HepG2 (cell line): ENCODE results near the gene PXK. TPM values are rescaled to one million over a fixed set of nuclear protein-coding genes. Genes with fewer than 3 reads are reported as not detected.

Experiments used
- ATAC-seq: fragments of 200-7000 bp; cut with Tn5 transposase; 3 replicates; pipeline ENCODE4 v1.9.1; 2020; ENCODE audit warnings: mild to moderate bottlenecking, moderate library complexity
- BruUV-seq: library from RNA; stranded (reverse); fragments of 400-500 nt; replicated peaks from 2 replicates; lab custom pipeline; 2021; lab: Mats Ljungman, UMichigan
- CTCF ChIA-PET: fragments of 300-600 bp; formaldehyde crosslinking; extraction: SDS; loops from one replicate; lab custom pipeline; 2021; ENCODE audit warnings: low total read pairs, inconsistent platforms, low intra/inter-chr PET ratio; lab: Yijun Ruan, JAX
- POLR2A ChIA-PET: fragments of 350-600 bp; sonication (Branson Sonifier 250); formaldehyde crosslinking; loops from one replicate; lab custom pipeline; 2020; ENCODE audit warnings: antibody characterized with exemption, inconsistent platforms; lab: Yijun Ruan, JAX
- DNase-seq: peaks from one replicate; pipeline ENCODE4 v3.0.0-alpha.2; 2015; ENCODE audit warnings: low spot score
- FAIRE-seq: peaks from 3 replicates; lab custom pipeline; 2011; peaks lifted over from hg19 to GRCh38; lab: Jason Lieb, UNC
- H2AFZ ChIP-seq: one replicate; pipeline ENCODE4 v1.6.1; 2011; ENCODE audit warnings: low read length, inconsistent platforms
- H3K27ac ChIP-seq: fragments of 300-600 bp; 3 replicates; pipeline ENCODE4 v1.8.0; 2011; ENCODE audit warnings: mixed run types, mild to moderate bottlenecking, mixed read lengths, low read length, inconsistent platforms; ENCODE audit not compliant: insufficient read depth; ENCODE audit errors: extremely low read length
- H3K27me3 ChIP-seq, 2 experiments: fragments of 200-600 bp in 1 of 2; 2 replicates in 1 of 2; 3 replicates in 1 of 2; pipeline versions ENCODE4 v1.6.0 to v1.8.0; 2011; ENCODE audit warnings: low read length in 2 of 2, mild to moderate bottlenecking in 2 of 2, moderate library complexity in 2 of 2, inconsistent platforms in 1 of 2; ENCODE audit not compliant: insufficient read depth in 2 of 2, control insufficient read depth in 1 of 2
- H3K36me3 ChIP-seq, 2 experiments: fragments of 200-600 bp in 1 of 2; replicated peaks in 1 of 2; 2 replicates in 1 of 2; 3 replicates in 1 of 2; pipeline versions ENCODE4 v1.5.1 to v1.8.0; 2011; ENCODE audit warnings: low read length in 2 of 2, inconsistent platforms in 1 of 2; ENCODE audit not compliant: insufficient read depth in 2 of 2, control insufficient read depth in 1 of 2
- H3K4me1 ChIP-seq: 2 replicates; pipeline ENCODE4 v1.5.1; 2012; ENCODE audit warnings: low read length, inconsistent platforms; ENCODE audit not compliant: insufficient read depth
- H3K4me2 ChIP-seq: 2 replicates; pipeline ENCODE4 v1.6.0; 2011; ENCODE audit warnings: low read depth, low read length, inconsistent platforms
- H3K4me3 ChIP-seq, 3 experiments: fragments of 200-600 bp in 1 of 3; sonication (generic), shearing (Covaris generic) in 1 of 3; replicated peaks in 1 of 3; 2 replicates each; pipeline ENCODE4 v1.5.1; 2011 to 2016; ENCODE audit warnings: low read length in 3 of 3, inconsistent platforms in 2 of 3, low read depth in 2 of 3, mild to moderate bottlenecking in 2 of 3, control low read depth in 1 of 3, mixed read lengths in 1 of 3; ENCODE audit not compliant: insufficient read depth in 1 of 3
- H3K79me2 ChIP-seq: one replicate; pipeline ENCODE4 v1.6.1; 2011; ENCODE audit warnings: low read length, inconsistent platforms; ENCODE audit not compliant: insufficient read depth
- H3K9ac ChIP-seq: 2 replicates; pipeline ENCODE4 v1.6.0; 2011; ENCODE audit warnings: mild to moderate bottlenecking, low read depth, low read length, inconsistent platforms; ENCODE audit not compliant: insufficient read depth
- H3K9me3 ChIP-seq: 2 replicates; pipeline ENCODE4 v1.5.1; 2012; ENCODE audit warnings: mild to moderate bottlenecking, low read length
- H4K20me1 ChIP-seq: 2 replicates; pipeline ENCODE4 v1.6.0; 2011; ENCODE audit warnings: inconsistent platforms, mild to moderate bottlenecking, low read length, moderate library complexity; ENCODE audit not compliant: insufficient read depth
- ARID3A ChIP-seq: IDR thresholded peaks from 2 replicates; pipeline ENCODE4 v1.6.1; 2012; ENCODE audit warnings: low read depth, low read length, improper control_type of control experiment
- NKX3-1 ChIP-seq: sonication (generic); formaldehyde crosslinking; IDR thresholded peaks from 2 replicates; pipeline ENCODE4 v1.5.0; 2020; ENCODE audit warnings: missing genetic modification reagents
- POGK ChIP-seq: sonication (generic); formaldehyde crosslinking; conservative IDR thresholded peaks from 2 replicates; pipeline ENCODE4 v1.8.0; 2022; ENCODE audit warnings: mild to moderate bottlenecking, moderate library complexity, missing genetic modification reagents
- ZNF350 ChIP-seq: sonication (generic); formaldehyde crosslinking; IDR thresholded peaks from 2 replicates; pipeline ENCODE4 v1.4.0; 2020; ENCODE audit warnings: mild to moderate bottlenecking, low read depth, missing genetic modification reagents, borderline replicate concordance
- WGBS: methylation state at CpG from one replicate; pipeline ENCODE4 v1.1.6; 2017; ENCODE audit warnings: low lambda C conversion rate; 5-methylcytosine and 5-hydroxymethylcytosine counted together
- in situ Hi-C: cut with HindIII; loops from 2 replicates; pipeline ENCODE4 v1.10.0; 2017; ENCODE audit warnings: low pct_unique_long_range_greater_than_20kb; ENCODE audit not compliant: extremely low pct_ligation_motif_present
- intact Hi-C: fragments of 100-400 bp; cut with micrococcal nuclease; formaldehyde crosslinking; loops from one replicate; pipeline ENCODE4 v1.10.0; 2022; ENCODE audit not compliant: unreplicated experiment
- polyA plus RNA-seq, 8 experiments: library from polyadenylated mRNA; depleted of rRNA in 3 of 8; stranded (reverse) in 7 of 8; unstranded in 1 of 8; fragments of >200 nt; fragmentation: Illumina TruSeq in 4 of 8; extraction: Trizol in 4 of 8; gene quantifications; 2 replicates each; pipeline versions ENCODE4 v1.2.1 to v1.2.3, GENCODE V29; 2011 to 2016; ENCODE audit warnings: low read depth in 4 of 8, missing spikeins in 1 of 8, mixed read lengths in 1 of 8; ENCODE audit not compliant: insufficient read depth in 1 of 8
- total RNA-seq, 5 experiments: library from RNA; depleted of rRNA; stranded (reverse); fragments of >200 nt; fragmentation: Illumina TruSeq; extraction: Trizol; gene quantifications; 2 replicates each; pipeline ENCODE4 v1.2.3, GENCODE V29; 2016; ENCODE audit warnings: low read depth in 1 of 5
- TF ChIP-seq, protein P1 (sequence below), 2 experiments: sonication (generic) in 1 of 2; formaldehyde crosslinking in 1 of 2; IDR thresholded peaks; 2 replicates each; pipeline versions ENCODE4 v1.5.1 to v1.6.1; 2011 to 2020; ENCODE audit warnings: borderline replicate concordance in 1 of 2, low read depth in 1 of 2, low read length in 1 of 2, mild to moderate bottlenecking in 1 of 2, missing genetic modification reagents in 1 of 2, moderate library complexity in 1 of 2
- TF ChIP-seq, protein P2 (sequence below), 2 experiments: IDR thresholded peaks; 2 replicates each; pipeline ENCODE4 v1.6.1; 2011 to 2012; ENCODE audit warnings: low read length in 2 of 2, borderline replicate concordance in 1 of 2, low read depth in 1 of 2, mild to moderate bottlenecking in 1 of 2, moderate library complexity in 1 of 2
- TF ChIP-seq, protein P3 (sequence below): sonication (generic); formaldehyde crosslinking; IDR thresholded peaks from 2 replicates; pipeline ENCODE4 v1.4.0; 2020; ENCODE audit warnings: missing genetic modification reagents, mild to moderate bottlenecking, borderline replicate concordance

PXK gene
- total and polyA plus RNA-seq, 2 of the 13 experiments (the other 11 are each of a cell fraction or from before 2014, with no cell fraction given): 6.4 to 18.6 TPM

DNA sequence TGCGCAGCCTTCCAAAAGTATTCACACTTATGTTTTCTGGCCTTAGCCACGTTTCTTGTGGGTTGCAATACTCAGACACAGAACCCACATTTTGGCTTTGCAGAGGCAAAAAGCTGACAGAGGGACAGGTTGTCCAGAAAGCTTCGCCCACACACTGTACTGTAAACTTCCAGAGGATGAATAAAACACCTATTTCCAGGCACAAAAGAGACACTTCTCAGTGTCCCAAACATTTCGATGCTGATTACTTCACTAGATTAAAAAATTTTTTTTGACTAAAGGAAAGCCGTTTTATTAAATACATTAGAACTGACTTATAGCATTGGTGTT lies 131.2 kb downstream of the PXK start:
- FAIRE-seq: no peak
- ATAC-seq: peak; percentile 35; the same call in 2 of the 3 replicates
- intact Hi-C loops: loop anchor here (1.0 to 2.0 kb wide), 4 partner anchors 12 to 69 kb away; no protein-coding TSS in a partner anchor
- in situ Hi-C loops: no loop called here
- BruUV-seq: no TSS peak
- no peaks in the 10 kb centered on the region for H3K79me2 ChIP-seq
- peak overlapping the region in 1 of 3 experiments; percentile 54; a peak in 3 of 6 replicates for H3K4me3 ChIP-seq
- WGBS: 15% methylated on average over 5 of the region's 5 CpGs
- ChIA-PET CTCF (interaction anchor here (1.0 to 1.9 kb wide), 3 partner anchors 28 to 69 kb away, joined by 3 to 12 read pairs (median 8); partner anchors contain the start of gene KCTD6), POLR2A (interaction anchor here (0.8 to 1.2 kb wide), 3 partner anchors 11 to 73 kb away, joined by 3 to 5 read pairs (median 4); partner anchors contain the start of gene ACOX2)
- no peak overlapping the region for H3K27ac ChIP-seq
- H4K20me1 ChIP-seq: no peaks in the 10 kb centered on the region
- no peak for DNase-seq
- peaks cover 29% of the 10 kb centered on the region for H3K4me1 ChIP-seq
- no peaks in the 10 kb centered on the region for H3K27me3 ChIP-seq
- H3K9me3 ChIP-seq: no peaks in the 10 kb centered on the region
- peak overlapping the region; percentile 87 for H3K4me2 ChIP-seq
- H3K9ac ChIP-seq: no peak overlapping the region
- no peaks in the 10 kb centered on the region for H3K36me3 ChIP-seq
- H2AFZ ChIP-seq: no peak overlapping the region
- TF ChIP-seq, protein P1, sequence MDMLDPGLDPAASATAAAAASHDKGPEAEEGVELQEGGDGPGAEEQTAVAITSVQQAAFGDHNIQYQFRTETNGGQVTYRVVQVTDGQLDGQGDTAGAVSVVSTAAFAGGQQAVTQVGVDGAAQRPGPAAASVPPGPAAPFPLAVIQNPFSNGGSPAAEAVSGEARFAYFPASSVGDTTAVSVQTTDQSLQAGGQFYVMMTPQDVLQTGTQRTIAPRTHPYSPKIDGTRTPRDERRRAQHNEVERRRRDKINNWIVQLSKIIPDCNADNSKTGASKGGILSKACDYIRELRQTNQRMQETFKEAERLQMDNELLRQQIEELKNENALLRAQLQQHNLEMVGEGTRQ (IDR thresholded peaks at IDR 0.05; ENCODE audit: low read depth, low read length): no peak
- TF ChIP-seq, protein P1 (CRISPR knock-in tag; IDR thresholded peaks at IDR 0.05; ENCODE audit: borderline replicate concordance): peak; percentile 56; the same call in 1 of the 2 replicates
- TF ChIP-seq ARID3A: 0 out of 2 replicates have a peak, but pooled peaks have one; percentile 1
- TF ChIP-seq, protein P2, sequence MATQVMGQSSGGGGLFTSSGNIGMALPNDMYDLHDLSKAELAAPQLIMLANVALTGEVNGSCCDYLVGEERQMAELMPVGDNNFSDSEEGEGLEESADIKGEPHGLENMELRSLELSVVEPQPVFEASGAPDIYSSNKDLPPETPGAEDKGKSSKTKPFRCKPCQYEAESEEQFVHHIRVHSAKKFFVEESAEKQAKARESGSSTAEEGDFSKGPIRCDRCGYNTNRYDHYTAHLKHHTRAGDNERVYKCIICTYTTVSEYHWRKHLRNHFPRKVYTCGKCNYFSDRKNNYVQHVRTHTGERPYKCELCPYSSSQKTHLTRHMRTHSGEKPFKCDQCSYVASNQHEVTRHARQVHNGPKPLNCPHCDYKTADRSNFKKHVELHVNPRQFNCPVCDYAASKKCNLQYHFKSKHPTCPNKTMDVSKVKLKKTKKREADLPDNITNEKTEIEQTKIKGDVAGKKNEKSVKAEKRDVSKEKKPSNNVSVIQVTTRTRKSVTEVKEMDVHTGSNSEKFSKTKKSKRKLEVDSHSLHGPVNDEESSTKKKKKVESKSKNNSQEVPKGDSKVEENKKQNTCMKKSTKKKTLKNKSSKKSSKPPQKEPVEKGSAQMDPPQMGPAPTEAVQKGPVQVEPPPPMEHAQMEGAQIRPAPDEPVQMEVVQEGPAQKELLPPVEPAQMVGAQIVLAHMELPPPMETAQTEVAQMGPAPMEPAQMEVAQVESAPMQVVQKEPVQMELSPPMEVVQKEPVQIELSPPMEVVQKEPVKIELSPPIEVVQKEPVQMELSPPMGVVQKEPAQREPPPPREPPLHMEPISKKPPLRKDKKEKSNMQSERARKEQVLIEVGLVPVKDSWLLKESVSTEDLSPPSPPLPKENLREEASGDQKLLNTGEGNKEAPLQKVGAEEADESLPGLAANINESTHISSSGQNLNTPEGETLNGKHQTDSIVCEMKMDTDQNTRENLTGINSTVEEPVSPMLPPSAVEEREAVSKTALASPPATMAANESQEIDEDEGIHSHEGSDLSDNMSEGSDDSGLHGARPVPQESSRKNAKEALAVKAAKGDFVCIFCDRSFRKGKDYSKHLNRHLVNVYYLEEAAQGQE (IDR thresholded peaks at IDR 0.05; ENCODE audit: borderline replicate concordance in 1 of 2, low read depth in 1 of 2, low read length in 2 of 2): 0 out of 4 replicates have a peak, but pooled peaks of 1 of the 2 experiments have one; percentile 1
- TF ChIP-seq NKX3-1: no peak
- peak; percentile 36; the same call in 1 of the 2 replicates for TF ChIP-seq ZNF350 (CRISPR knock-in tag)
- TF ChIP-seq, protein P3, sequence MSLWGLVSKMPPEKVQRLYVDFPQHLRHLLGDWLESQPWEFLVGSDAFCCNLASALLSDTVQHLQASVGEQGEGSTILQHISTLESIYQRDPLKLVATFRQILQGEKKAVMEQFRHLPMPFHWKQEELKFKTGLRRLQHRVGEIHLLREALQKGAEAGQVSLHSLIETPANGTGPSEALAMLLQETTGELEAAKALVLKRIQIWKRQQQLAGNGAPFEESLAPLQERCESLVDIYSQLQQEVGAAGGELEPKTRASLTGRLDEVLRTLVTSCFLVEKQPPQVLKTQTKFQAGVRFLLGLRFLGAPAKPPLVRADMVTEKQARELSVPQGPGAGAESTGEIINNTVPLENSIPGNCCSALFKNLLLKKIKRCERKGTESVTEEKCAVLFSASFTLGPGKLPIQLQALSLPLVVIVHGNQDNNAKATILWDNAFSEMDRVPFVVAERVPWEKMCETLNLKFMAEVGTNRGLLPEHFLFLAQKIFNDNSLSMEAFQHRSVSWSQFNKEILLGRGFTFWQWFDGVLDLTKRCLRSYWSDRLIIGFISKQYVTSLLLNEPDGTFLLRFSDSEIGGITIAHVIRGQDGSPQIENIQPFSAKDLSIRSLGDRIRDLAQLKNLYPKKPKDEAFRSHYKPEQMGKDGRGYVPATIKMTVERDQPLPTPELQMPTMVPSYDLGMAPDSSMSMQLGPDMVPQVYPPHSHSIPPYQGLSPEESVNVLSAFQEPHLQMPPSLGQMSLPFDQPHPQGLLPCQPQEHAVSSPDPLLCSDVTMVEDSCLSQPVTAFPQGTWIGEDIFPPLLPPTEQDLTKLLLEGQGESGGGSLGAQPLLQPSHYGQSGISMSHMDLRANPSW (CRISPR knock-in tag): peak; percentile 11; the same call in 1 of the 2 replicates
- TF ChIP-seq POGK (CRISPR knock-in tag): 0 out of 2 replicates have a peak, but pooled peaks have one; percentile 9
